ACC112 (cell line): ENCODE data around the gene APOBEC3B.
"Not testable (repeated sequence)": the region's sequence is repeated elsewhere in the genome, so short reads cannot be mapped to it uniquely, and the experiment has no call there.

Source experiments
- H2AFZ ChIP-seq: fragments of 200-600 bp; sonication (generic); one replicate; pipeline ENCODE4 v1.6.0; 2017; ENCODE audit warnings: antibody characterized with exemption, low read length; ENCODE audit not compliant: unreplicated experiment
- H3K27ac ChIP-seq: fragments of 200-600 bp; sonication (generic); 2 replicates; pipeline ENCODE4 v1.5.1; 2014; ENCODE audit warnings: low read depth, mild to moderate bottlenecking, antibody characterized with exemption, low read length, moderate library complexity
- H3K27me3 ChIP-seq: fragments of 200-600 bp; sonication (generic); 2 replicates; pipeline ENCODE4 v1.6.1; 2014; ENCODE audit warnings: mild to moderate bottlenecking, antibody characterized with exemption, low read length, moderate library complexity, mixed read lengths; ENCODE audit not compliant: insufficient read depth
- H3K36me3 ChIP-seq: fragments of 200-600 bp; sonication (generic); 2 replicates; pipeline ENCODE4 v1.6.1; 2016; ENCODE audit warnings: mild to moderate bottlenecking, antibody characterized with exemption, low read length, moderate library complexity, mixed read lengths; ENCODE audit not compliant: insufficient read depth
- H3K4me1 ChIP-seq: fragments of 200-600 bp; sonication (generic); one replicate; pipeline ENCODE4 v1.6.1; 2016; ENCODE audit warnings: low read length, mixed read lengths; ENCODE audit not compliant: insufficient read depth, unreplicated experiment, control insufficient read depth
- H3K4me3 ChIP-seq: fragments of 200-600 bp; sonication (generic); 2 replicates; pipeline ENCODE4 v1.5.1; 2014; ENCODE audit warnings: mild to moderate bottlenecking, low read depth, low read length
- H3K79me2 ChIP-seq: fragments of 200-600 bp; sonication (generic); one replicate; pipeline ENCODE4 v1.6.0; 2016; ENCODE audit warnings: low read length; ENCODE audit not compliant: control insufficient read depth, unreplicated experiment, insufficient read depth

Gene APOBEC3B

DNA sequence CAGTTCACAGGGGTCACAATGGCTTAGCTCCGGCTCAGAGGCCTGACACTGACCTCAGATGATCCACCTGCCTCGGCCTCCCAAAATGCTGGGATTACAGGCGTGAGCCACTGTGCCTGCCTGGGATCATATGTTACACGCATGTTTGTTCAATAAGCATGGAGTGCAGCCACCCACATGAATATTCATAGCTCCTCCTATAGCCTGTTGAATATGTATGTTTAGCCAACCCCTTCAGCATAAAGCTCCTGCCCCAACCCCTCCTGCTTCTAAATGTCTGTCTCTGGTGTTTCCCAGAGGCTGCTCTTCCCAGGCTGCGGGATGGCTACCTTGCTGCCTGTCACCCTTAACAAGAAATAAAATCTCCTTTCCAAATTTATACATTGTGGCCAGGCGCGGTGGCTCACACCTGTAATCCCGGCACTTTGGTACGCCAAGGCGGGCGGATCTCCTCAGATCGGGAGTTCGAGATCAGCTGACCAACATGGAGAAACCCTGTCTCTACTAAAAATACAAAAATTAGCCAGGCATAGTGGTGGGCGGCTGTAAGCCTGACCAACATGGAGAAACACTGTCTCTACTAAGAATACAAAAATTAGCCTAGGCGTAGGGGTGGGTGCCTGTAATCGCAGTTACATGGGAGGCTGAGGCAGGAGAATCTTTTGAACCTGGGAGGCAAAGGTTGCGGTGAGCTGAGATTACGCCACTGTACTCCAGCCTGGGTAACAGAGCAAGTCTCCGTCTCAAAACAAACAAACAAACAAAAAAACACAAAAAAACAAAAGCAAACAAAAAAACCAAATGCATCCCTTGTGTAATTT is 57.4 kb downstream of the APOBEC3B start:
- Histone ChIP-seq H3K79me2 (peaks cover 10% of the 10 kb centered on the region), H3K27ac (no peak overlapping the region), H3K4me1 (no peaks in the 10 kb centered on the region), H2AFZ (no peak overlapping the region), H3K27me3 (no peaks in the 10 kb centered on the region), H3K4me3 (no peak overlapping the region), H3K36me3 (no peaks in the 10 kb centered on the region)

DNA sequence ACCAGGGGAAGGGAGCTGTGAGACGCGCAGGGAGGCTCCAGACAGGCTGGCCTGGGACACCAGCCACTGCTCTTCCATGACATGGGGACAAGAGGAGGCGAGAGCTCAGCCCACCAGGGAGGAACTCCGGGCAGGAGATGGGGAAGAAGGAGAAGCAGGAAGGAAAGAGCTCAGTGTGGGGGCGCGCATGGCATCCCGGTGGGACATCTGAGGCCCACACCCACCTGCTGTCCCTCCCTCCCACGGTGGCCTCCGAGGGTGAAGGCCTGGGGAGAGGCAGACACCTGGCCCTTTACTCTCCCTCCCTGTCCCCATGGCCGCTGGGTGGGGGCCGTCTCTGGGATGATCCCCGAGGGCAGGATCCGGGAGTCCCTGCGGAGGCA is 58.0 kb downstream of the APOBEC3B start:
- not testable (repeated sequence) for H3K4me1 ChIP-seq, H3K4me3 ChIP-seq, H3K36me3 ChIP-seq, H3K27me3 ChIP-seq, H2AFZ ChIP-seq, H3K27ac ChIP-seq
- H3K79me2 ChIP-seq: peaks cover 10% of the 10 kb centered on the region

DNA sequence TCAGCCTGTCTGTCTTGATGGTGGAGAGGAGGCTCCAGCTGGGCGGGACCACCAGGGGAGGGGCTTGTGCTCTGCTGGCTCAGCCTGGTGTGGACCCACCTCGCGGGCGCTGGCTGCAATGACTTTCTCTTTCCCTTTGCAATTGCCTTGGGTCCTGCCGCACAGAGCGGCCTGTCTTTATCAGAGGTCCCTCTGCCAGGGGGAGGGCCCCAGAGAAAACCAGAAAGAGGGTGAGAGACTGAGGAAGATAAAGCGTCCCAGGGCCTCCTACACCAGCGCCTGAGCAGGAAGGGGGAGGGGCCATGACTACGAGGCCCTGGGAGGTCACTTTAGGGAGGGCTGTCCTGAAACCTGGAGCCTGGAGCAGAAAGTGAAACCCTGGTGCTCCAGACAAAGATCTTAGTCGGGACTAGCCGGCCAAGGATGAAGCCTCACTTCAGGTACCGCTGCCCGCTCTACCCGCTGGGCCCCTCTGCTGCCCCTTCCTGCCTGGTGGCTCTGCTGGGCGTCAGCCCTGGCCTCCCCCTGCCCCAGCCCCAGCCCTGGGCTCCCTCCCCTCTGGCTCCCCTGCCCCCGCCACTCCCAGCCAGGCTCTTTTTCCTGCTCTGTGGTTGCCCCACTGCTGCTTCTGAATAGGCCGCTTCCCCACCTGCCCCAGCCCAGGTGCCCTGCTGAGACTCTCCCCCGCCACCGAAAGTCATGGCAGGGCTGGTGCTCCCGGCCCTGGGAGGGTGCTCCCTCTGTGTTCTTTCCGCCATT is 58.6 kb downstream of the APOBEC3B start, which contains the start of gene APOBEC3F:
APOBEC3F (plus strand) TSS at position 327 of the 759 bp plus-strand sequence; CDS start at position 424, 97 bp downstream.
- not testable (repeated sequence) for H3K4me1 ChIP-seq, H3K27me3 ChIP-seq, H3K36me3 ChIP-seq
- peak within 1 kb of the TSS; percentile 89 for H3K4me3 ChIP-seq
- H2AFZ ChIP-seq: peak within 1 kb of the TSS; percentile 68
- H3K79me2 ChIP-seq: peaks cover 10% of the 10 kb centered on the region
- H3K27ac ChIP-seq: peak within 1 kb of the TSS; percentile 52

DNA sequence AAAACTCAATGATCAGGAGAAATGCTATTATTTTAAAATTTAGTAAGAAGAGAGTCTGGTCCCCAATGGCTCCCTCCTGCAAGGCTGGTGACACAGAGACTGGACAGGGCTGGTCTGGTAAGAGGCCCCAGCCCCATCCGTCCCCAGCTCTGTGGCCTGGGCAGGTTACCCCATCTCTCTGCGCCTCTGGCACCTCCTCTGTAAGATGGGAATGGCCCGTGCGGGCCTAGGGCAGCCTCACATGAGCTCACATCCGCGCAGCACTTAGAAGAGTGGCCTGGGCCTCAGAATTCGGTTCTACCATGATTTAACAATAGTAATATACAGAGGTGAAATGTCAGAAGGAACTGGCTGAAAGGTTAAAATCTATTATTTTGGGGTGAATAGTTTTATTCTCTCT is 59.8 kb downstream of the APOBEC3B start:
- peaks cover 10% of the 10 kb centered on the region for H3K79me2 ChIP-seq
- peak overlapping the region; percentile 89 for H3K4me3 ChIP-seq
- H3K4me1 ChIP-seq: no peaks in the 10 kb centered on the region
- no peaks in the 10 kb centered on the region for H3K36me3 ChIP-seq
- no peaks in the 10 kb centered on the region for H3K27me3 ChIP-seq
- H2AFZ ChIP-seq: no peak overlapping the region
- no peak overlapping the region for H3K27ac ChIP-seq
